Astrocyte of the cerebellum (primary cell): ENCODE measurements around the gene USP6.

Experiments used
- DNase-seq: peaks from one replicate; pipeline ENCODE4 v3.0.0-alpha.2; 2011; ENCODE audit warnings: low read depth
- H3K4me3 ChIP-seq: 2 replicates; pipeline ENCODE4 v1.5.1; 2011; ENCODE audit warnings: mild to moderate bottlenecking, low read depth, low read length, moderate library complexity
- in situ Hi-C: cut with HindIII; loops from 2 replicates; pipeline ENCODE4 v1.10.0; 2017; ENCODE audit warnings: low sequenced_read_pairs
- TF ChIP-seq, protein P1 (sequence below): IDR thresholded peaks from 2 replicates; pipeline ENCODE4 v1.5.1; 2012; ENCODE audit warnings: low read length, low read depth, moderate library complexity, mild to moderate bottlenecking; ENCODE audit errors: missing control alignments

Gene USP6

DNA sequence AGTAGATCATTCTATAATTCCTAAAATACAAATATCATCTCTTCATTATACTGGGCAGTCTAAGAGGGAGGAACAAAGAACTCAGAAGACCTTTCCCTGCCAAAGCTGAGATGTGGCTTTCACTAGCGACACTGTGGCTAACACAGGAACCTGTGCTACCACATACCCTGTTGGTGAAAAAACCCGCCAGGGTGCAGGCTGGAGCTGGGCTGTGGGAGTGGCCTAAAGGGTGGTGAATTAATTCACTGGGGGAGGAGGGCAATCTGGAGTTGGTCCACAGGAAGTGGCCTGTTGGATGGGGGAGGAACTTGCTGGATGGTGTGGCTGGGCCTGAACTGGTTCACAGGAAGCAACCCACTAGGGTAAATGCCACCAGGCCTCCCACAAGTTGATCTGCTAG, 68.5 kb downstream of the USP6 start:
- DNase-seq, result no peak
- H3K4me3 ChIP-seq, result no peak overlapping the region
- in situ Hi-C loops, result no loop called here
- TF ChIP-seq, protein P1, sequence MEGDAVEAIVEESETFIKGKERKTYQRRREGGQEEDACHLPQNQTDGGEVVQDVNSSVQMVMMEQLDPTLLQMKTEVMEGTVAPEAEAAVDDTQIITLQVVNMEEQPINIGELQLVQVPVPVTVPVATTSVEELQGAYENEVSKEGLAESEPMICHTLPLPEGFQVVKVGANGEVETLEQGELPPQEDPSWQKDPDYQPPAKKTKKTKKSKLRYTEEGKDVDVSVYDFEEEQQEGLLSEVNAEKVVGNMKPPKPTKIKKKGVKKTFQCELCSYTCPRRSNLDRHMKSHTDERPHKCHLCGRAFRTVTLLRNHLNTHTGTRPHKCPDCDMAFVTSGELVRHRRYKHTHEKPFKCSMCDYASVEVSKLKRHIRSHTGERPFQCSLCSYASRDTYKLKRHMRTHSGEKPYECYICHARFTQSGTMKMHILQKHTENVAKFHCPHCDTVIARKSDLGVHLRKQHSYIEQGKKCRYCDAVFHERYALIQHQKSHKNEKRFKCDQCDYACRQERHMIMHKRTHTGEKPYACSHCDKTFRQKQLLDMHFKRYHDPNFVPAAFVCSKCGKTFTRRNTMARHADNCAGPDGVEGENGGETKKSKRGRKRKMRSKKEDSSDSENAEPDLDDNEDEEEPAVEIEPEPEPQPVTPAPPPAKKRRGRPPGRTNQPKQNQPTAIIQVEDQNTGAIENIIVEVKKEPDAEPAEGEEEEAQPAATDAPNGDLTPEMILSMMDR, result no peak

DNA sequence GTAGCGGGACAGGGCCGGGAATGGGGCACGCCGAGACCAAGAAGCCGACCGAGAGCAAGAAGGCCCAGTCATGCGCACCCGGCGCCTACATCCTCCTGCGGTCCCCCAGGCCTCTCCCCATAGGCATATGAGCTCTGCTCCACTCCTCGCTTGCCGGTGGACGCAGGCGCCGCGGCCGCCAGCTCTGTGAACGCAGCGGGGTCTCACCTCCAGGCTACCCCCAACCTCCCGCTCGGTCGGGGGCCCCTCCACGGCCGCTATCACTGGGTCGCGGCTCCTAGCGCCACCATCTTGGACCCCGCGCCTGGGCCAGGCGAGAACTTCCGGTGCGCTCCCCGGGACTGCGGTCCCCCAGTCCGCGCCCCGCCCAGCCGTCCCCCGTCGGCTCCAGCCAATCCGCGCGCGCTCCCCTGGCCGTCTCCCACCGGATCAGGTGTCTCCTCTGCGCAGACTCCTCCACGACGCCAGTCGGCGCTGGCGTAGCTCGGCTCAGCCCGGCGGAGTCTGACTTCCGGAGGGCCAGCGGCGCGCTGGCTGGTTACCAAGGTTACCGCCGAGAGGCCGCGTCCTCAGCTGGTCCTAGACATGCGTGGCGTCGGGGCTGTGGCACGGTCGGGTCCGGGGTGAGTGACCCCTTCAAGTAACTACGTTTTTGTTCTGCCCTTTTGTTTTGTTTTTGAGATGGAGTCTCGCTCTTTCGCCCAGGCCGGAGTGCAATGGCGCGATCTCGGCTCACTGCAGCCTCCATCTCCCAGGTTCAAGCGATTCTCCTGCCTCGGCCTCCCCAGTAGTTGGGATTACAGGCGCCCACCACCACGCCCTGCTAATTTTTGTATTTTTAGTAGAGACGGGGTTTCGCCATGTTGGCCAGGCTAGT, 75.9 kb downstream of the USP6 start, which contains the start of gene ZNF594:
Gene ZNF594, minus strand, starts transcription at position 328 of the 877 bp plus-strand sequence. CDS start 7,612 bp downstream, outside the sequence.
- TF ChIP-seq, protein P1, result peak; percentile 78
- peak within 1 kb of the TSS; percentile 70 for H3K4me3 ChIP-seq
- in situ Hi-C loops, result no loop called here
- DNase-seq, result peak; percentile 77

DNA sequence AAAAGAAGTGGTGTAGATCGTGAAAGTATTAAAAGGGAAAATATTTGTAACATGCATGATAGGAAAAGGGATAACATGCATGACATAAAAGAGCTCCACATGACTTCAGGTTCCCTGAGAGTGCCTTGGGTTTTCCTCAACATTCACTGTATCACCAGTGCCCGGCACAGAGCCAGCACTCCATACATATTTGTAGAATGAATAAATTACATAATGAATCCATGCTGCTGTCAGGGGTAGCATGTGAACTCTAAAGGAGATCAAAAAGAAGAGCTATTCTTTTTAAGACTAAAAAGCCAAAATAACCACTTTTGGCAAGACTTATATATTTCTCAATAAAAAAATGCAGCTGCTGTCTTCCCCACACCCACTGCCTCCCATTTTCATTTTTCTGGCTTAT, 78.5 kb downstream of the USP6 start:
- no peak for DNase-seq
- in situ Hi-C loops, result no loop called here
- TF ChIP-seq, protein P1, result no peak
- H3K4me3 ChIP-seq, result no peak overlapping the region

DNA sequence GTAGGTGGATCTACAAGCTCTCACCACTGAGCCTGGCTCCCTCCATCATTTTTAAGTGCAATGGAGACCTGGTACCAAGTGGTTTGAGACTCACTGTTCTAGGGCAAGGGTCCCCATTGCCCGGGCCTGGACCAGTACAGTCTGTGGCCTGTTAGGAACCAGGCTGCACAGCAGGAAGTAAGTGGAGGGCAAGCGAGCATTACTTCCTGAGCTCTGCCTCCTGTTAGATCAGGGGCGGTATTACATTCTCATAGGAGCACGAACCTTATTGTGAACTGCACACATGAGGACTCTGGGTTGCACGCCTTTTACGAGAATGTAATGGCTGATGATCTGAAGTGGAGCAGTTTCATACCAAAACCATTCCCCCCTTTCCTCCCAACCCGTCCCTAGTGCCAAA, 82.6 kb downstream of the USP6 start:
- DNase-seq, result no peak
- TF ChIP-seq, protein P1, result no peak
- H3K4me3 ChIP-seq, result no peak overlapping the region
- in situ Hi-C loops, result no loop called here

DNA sequence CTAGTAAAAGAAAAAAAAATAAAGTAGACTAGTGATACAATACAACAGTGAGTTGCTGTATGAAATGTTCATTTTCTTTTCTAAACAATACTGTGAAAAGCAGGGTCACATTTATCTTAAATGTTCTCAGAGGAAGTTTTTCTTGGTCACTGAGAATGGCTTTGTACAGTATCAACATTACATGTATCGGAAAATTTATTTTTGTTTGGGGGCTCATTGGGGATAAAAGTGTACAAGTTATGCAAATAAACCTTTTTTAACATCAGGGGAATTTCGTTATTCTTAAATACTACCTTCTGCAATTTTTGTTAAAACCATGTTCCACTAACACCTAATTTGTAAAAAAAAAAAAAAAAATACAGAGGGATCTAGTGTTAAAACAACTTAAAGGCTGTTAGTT, 84.5 kb downstream of the USP6 start:
- in situ Hi-C loops, result no loop called here
- TF ChIP-seq, protein P1, result no peak
- no peak overlapping the region for H3K4me3 ChIP-seq
- no peak for DNase-seq

DNA sequence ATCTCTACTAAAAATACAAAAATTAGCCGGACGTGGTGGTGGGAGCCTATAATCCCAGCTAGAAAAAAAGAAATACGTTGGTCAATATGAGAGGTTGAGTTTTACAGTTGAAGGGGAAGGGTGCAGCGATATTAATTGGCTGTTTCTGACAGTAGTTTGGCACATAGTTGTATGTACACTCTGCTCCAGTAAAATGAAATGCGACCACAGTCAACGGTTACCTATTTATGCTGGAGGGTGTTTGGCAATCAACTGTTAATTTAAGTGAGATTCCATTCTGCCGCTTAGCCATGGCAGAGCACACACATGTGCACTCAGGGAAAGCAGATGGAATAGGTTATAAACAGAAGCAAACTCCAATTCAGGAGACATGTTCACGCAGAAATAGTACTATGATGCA, 85.2 kb downstream of the USP6 start:
- TF ChIP-seq, protein P1, result no peak
- in situ Hi-C loops, result no loop called here
- H3K4me3 ChIP-seq, result no peak overlapping the region
- DNase-seq, result no peak
